HUES6 (cell line): ENCODE results near the gene ZGRF1.
"Not testable (repeated sequence)": the region's sequence is repeated elsewhere in the genome, so short reads cannot be mapped to it uniquely, and the experiment has no call there.

ENCODE experiments used
- H3K27ac ChIP-seq: 2 replicates; pipeline ENCODE4 v1.7.0; 2013; ENCODE audit warnings: low read depth, mild to moderate bottlenecking, low read length, inconsistent platforms
- H3K27me3 ChIP-seq: 2 replicates; pipeline ENCODE4 v1.6.1; 2013; ENCODE audit warnings: low read length; ENCODE audit not compliant: control insufficient read depth, insufficient read depth
- H3K36me3 ChIP-seq: 2 replicates; pipeline ENCODE4 v1.6.1; 2013; ENCODE audit warnings: low read length; ENCODE audit not compliant: control insufficient read depth, insufficient read depth
- H3K4me1 ChIP-seq: 2 replicates; pipeline ENCODE4 v1.6.1; 2013; ENCODE audit warnings: low read length; ENCODE audit not compliant: control insufficient read depth, insufficient read depth
- H3K4me3 ChIP-seq: 2 replicates; pipeline ENCODE4 v1.5.1; 2013; ENCODE audit warnings: low read depth, low read length
- H3K9ac ChIP-seq: one replicate; pipeline ENCODE4 v1.6.1; 2013; ENCODE audit warnings: mild to moderate bottlenecking, low read length
- H3K9me3 ChIP-seq: 2 replicates; pipeline ENCODE4 v1.6.1; 2013; ENCODE audit warnings: low read depth, low read length; ENCODE audit not compliant: control insufficient read depth, insufficient read depth

Gene ZGRF1

GRCh38 chr4:112492321-112492720 lies 144.4 kb downstream of the ZGRF1 start:
- H3K4me1 ChIP-seq: no peaks in the 10 kb centered on the region
- no peaks in the 10 kb centered on the region for H3K36me3 ChIP-seq
- no peaks in the 10 kb centered on the region for H3K27me3 ChIP-seq
- H3K27ac ChIP-seq: no peak overlapping the region
- no peak overlapping the region for H3K9ac ChIP-seq
- no peak overlapping the region for H3K4me3 ChIP-seq
- H3K9me3 ChIP-seq: peaks cover 29% of the 10 kb centered on the region

- not testable (repeated sequence) for H3K4me1 ChIP-seq, H3K9ac ChIP-seq, H3K36me3 ChIP-seq, H3K4me3 ChIP-seq, H3K27ac ChIP-seq, H3K27me3 ChIP-seq
- peaks cover 29% of the 10 kb centered on the region for H3K9me3 ChIP-seq
Measured at GRCh38 chr4:112490808-112491207, 145.9 kb downstream of the ZGRF1 start.
